ENCODE results near the gene LYPLA2. TPM values are rescaled to one million over a fixed set of nuclear protein-coding genes. Genes with fewer than 3 reads are reported as not detected.

Gene LYPLA2
- total and polyA plus RNA-seq, 2 experiments from 2014 or later = 102 to 204 TPM

DNA sequence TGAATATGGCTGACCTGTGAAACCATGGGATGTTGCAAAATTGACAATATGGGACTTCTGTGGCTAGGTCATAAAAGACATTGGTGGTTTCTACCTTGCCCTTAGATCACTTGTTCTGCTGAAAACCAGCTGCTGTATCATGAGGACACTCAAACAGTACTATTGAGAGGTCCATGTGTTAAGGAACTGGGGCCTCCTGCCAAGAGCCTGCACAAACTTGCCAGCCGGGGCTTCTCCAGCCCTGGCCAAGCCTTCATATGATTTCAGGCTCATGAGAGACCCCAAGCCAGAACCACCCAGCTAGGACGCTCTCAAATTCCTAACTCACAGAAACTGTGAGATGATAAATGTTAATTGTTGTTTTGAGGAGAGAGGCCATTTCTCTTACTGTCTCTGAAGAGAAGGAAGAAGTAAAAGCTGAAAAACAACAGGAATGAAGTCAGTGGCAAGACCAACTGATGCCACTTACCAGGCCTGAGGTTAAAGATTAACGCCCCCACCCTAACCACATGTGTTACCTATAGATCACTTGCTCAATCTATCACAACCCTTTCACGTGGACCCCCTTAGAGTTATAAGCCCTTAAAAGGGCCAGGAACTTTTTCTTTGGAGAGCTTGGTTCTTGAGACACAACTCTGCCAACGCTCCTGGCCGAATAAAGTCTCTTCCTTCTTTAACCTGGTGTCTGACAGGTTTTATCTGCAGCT, 16.6 kb upstream of the LYPLA2 start:
- Mint-ChIP-seq H3K27ac (no peak overlapping the region), H3K4me1 (peaks cover 6% of the 10 kb centered on the region), H3K27me3 (ENCODE audit: insufficient read depth, low read depth, poor library complexity) (peaks cover 4% of the 10 kb centered on the region), H3K36me3 (ENCODE audit: low read depth) (peaks cover 3% of the 10 kb centered on the region; the same call in 2 of the 3 replicates), H3K9me3 (no peaks in the 10 kb centered on the region), H3K4me3 (no peak overlapping the region)
- Histone ChIP-seq H3K4me3 (no peak overlapping the region), H3K4me2 (no peak overlapping the region), H3K36me3 (ENCODE audit: insufficient read depth) (peaks cover under 1% of the 10 kb centered on the region; the same call in 1 of the 2 replicates), H3K27ac (ENCODE audit: low read depth) (no peak overlapping the region), H3K4me1 (ENCODE audit: insufficient read depth) (peaks cover 14% of the 10 kb centered on the region; the same call in 1 of the 2 replicates), H4K20me1 (replicated peaks; ENCODE audit: insufficient read depth) (peaks cover 7% of the 10 kb centered on the region), H3K79me2 (replicated peaks; ENCODE audit: insufficient read depth) (peaks cover 30% of the 10 kb centered on the region), H3K9me2 (ENCODE audit: insufficient read depth) (no peaks in the 10 kb centered on the region), H3K27me3 (ENCODE audit: insufficient read depth) (no peaks in the 10 kb centered on the region), H2AFZ (no peak overlapping the region), H3F3A (replicated peaks; ENCODE audit: low read depth) (0 out of 2 replicates have a peak, but pooled peaks cover 4% of the 10 kb centered on the region)
- TF ChIP-seq, protein P1, sequence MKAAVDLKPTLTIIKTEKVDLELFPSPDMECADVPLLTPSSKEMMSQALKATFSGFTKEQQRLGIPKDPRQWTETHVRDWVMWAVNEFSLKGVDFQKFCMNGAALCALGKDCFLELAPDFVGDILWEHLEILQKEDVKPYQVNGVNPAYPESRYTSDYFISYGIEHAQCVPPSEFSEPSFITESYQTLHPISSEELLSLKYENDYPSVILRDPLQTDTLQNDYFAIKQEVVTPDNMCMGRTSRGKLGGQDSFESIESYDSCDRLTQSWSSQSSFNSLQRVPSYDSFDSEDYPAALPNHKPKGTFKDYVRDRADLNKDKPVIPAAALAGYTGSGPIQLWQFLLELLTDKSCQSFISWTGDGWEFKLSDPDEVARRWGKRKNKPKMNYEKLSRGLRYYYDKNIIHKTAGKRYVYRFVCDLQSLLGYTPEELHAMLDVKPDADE (IDR thresholded peaks at IDR 0.05) = no peak
- TF ChIP-seq, protein P2, sequence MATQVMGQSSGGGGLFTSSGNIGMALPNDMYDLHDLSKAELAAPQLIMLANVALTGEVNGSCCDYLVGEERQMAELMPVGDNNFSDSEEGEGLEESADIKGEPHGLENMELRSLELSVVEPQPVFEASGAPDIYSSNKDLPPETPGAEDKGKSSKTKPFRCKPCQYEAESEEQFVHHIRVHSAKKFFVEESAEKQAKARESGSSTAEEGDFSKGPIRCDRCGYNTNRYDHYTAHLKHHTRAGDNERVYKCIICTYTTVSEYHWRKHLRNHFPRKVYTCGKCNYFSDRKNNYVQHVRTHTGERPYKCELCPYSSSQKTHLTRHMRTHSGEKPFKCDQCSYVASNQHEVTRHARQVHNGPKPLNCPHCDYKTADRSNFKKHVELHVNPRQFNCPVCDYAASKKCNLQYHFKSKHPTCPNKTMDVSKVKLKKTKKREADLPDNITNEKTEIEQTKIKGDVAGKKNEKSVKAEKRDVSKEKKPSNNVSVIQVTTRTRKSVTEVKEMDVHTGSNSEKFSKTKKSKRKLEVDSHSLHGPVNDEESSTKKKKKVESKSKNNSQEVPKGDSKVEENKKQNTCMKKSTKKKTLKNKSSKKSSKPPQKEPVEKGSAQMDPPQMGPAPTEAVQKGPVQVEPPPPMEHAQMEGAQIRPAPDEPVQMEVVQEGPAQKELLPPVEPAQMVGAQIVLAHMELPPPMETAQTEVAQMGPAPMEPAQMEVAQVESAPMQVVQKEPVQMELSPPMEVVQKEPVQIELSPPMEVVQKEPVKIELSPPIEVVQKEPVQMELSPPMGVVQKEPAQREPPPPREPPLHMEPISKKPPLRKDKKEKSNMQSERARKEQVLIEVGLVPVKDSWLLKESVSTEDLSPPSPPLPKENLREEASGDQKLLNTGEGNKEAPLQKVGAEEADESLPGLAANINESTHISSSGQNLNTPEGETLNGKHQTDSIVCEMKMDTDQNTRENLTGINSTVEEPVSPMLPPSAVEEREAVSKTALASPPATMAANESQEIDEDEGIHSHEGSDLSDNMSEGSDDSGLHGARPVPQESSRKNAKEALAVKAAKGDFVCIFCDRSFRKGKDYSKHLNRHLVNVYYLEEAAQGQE (IDR thresholded peaks at IDR 0.05; ENCODE audit: unreplicated experiment) = no peak
- no peak for TF ChIP-seq EZH2phosphoT487 (IDR thresholded peaks at IDR 0.05; ENCODE audit: unreplicated experiment)
- no peak for TF ChIP-seq POLR2AphosphoS5 (IDR thresholded peaks at IDR 0.05; ENCODE audit: low read depth)
- TF ChIP-seq JUNB (IDR thresholded peaks at IDR 0.05; ENCODE audit: unreplicated experiment) = no peak
- no peak for TF ChIP-seq NANOG (IDR thresholded peaks at IDR 0.05; ENCODE audit: borderline replicate concordance)
- no peak for TF ChIP-seq ZNF114 (CRISPR knock-in tag; IDR thresholded peaks at IDR 0.05)
- DNase-seq (ENCODE audit: low spot score) (no peak), ATAC-seq (no peak)

DNA sequence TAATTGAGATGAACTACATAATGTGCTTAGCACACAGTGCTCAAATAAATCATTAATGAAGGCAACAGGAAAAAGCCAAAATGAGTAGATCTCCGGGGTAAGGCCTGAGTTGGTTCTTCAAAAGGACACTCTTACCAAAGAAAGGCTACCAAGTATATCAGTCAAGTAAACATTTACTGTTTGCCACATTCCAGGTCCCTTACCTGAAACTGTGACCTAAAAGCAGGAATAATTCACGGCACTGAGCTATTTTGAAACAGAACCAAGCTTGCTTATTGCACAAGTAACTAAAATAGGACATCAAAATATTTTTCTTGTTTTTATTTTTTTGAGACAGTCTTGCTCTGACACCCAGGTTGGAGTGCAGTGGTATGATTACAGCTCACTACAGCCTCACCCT, 14.7 kb upstream of the LYPLA2 start:
- DNase-seq (ENCODE audit: low spot score) = no peak
- ATAC-seq = no peak
- TF ChIP-seq CREB1 (CRISPR knock-in tag; IDR thresholded peaks at IDR 0.05; ENCODE audit: low read depth) = no peak
- TF ChIP-seq, protein P3, sequence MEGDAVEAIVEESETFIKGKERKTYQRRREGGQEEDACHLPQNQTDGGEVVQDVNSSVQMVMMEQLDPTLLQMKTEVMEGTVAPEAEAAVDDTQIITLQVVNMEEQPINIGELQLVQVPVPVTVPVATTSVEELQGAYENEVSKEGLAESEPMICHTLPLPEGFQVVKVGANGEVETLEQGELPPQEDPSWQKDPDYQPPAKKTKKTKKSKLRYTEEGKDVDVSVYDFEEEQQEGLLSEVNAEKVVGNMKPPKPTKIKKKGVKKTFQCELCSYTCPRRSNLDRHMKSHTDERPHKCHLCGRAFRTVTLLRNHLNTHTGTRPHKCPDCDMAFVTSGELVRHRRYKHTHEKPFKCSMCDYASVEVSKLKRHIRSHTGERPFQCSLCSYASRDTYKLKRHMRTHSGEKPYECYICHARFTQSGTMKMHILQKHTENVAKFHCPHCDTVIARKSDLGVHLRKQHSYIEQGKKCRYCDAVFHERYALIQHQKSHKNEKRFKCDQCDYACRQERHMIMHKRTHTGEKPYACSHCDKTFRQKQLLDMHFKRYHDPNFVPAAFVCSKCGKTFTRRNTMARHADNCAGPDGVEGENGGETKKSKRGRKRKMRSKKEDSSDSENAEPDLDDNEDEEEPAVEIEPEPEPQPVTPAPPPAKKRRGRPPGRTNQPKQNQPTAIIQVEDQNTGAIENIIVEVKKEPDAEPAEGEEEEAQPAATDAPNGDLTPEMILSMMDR (conservative IDR thresholded peaks at IDR 0.05; ENCODE audit: low read depth in 2 of 2) = no peak
- no peak for TF ChIP-seq ZNF331 (CRISPR knock-in tag; IDR thresholded peaks at IDR 0.05; ENCODE audit: low read depth)
- no peak for TF ChIP-seq EZH2phosphoT487 (IDR thresholded peaks at IDR 0.05; ENCODE audit: unreplicated experiment)
- no peak for TF ChIP-seq STAT1 (IDR thresholded peaks at IDR 0.05; ENCODE audit: unreplicated experiment)
- TF ChIP-seq NANOG (IDR thresholded peaks at IDR 0.05; ENCODE audit: borderline replicate concordance) = no peak

More for the DNA sequence above, 14.7 kb upstream of the LYPLA2 start:
- Histone ChIP-seq H3K27ac (ENCODE audit: low read depth) (no peak overlapping the region), H3K4me2 (no peak overlapping the region), H2AFZ (no peak overlapping the region), H3K9me2 (ENCODE audit: insufficient read depth) (no peaks in the 10 kb centered on the region), H3K4me3 (no peak overlapping the region), H4K20me1 (replicated peaks; ENCODE audit: insufficient read depth) (peaks cover 17% of the 10 kb centered on the region), H3K36me3 (ENCODE audit: insufficient read depth) (peaks cover 13% of the 10 kb centered on the region; the same call in 1 of the 2 replicates), H3K4me1 (ENCODE audit: insufficient read depth) (peaks cover 18% of the 10 kb centered on the region; the same call in 1 of the 2 replicates), H3F3A (replicated peaks; ENCODE audit: low read depth) (peaks cover 4% of the 10 kb centered on the region; the same call in 1 of the 2 replicates), H3K79me2 (replicated peaks; ENCODE audit: insufficient read depth) (peaks cover 47% of the 10 kb centered on the region), H3K27me3 (ENCODE audit: insufficient read depth) (no peaks in the 10 kb centered on the region)
- Mint-ChIP-seq H3K4me3 (no peak overlapping the region), H3K36me3 (ENCODE audit: low read depth) (peaks cover 14% of the 10 kb centered on the region; the same call in 2 of the 3 replicates), H3K27ac (no peak overlapping the region), H3K9me3 (no peaks in the 10 kb centered on the region), H3K4me1 (peaks cover 13% of the 10 kb centered on the region), H3K27me3 (ENCODE audit: insufficient read depth, low read depth, poor library complexity) (peaks cover 4% of the 10 kb centered on the region)
